Liver (tissue), 9 donors: ENCODE data around the gene LDLRAD3. TPM values are rescaled to one million over a fixed set of nuclear protein-coding genes. Genes with fewer than 3 reads are reported as not detected.

ENCODE experiments used
- DNase-seq: peaks from one replicate; pipeline ENCODE4 v3.0.0-alpha.2; 2017; ENCODE audit warnings: low spot score
- H3K27ac ChIP-seq, 2 donors: one replicate each; pipeline ENCODE4 v1.7.0; 2013; ENCODE audit warnings: inconsistent platforms in 2 of 2, low read length in 2 of 2, control low read depth in 1 of 2, low read depth in 1 of 2, mild to moderate bottlenecking in 1 of 2
- H3K27me3 ChIP-seq, 4 donors: one replicate each; pipeline versions ENCODE4 v1.6.1 to v1.7.0; 2013; ENCODE audit warnings: low read length in 3 of 4, inconsistent platforms in 1 of 4, mild to moderate bottlenecking in 1 of 4, moderate library complexity in 1 of 4; ENCODE audit not compliant: control insufficient read depth in 4 of 4, insufficient read depth in 4 of 4
- H3K36me3 ChIP-seq, 4 donors: one replicate each; pipeline versions ENCODE4 v1.6.1 to v1.7.0; 2013; ENCODE audit warnings: low read length in 3 of 4, mild to moderate bottlenecking in 3 of 4, low read depth in 1 of 4, moderate library complexity in 1 of 4; ENCODE audit not compliant: control insufficient read depth in 4 of 4, insufficient read depth in 3 of 4
- H3K4me1 ChIP-seq, 4 donors: one replicate each; pipeline versions ENCODE4 v1.6.1 to v1.7.0; 2013; ENCODE audit warnings: low read length in 3 of 4, mild to moderate bottlenecking in 3 of 4, moderate library complexity in 1 of 4; ENCODE audit not compliant: control insufficient read depth in 4 of 4, insufficient read depth in 4 of 4
- H3K4me3 ChIP-seq, 3 donors: one replicate each; pipeline versions ENCODE4 v1.6.1 to v1.7.0; 2013; ENCODE audit warnings: low read length in 3 of 3, control low read depth in 1 of 3, low read depth in 1 of 3, mild to moderate bottlenecking in 1 of 3
- H3K9ac ChIP-seq, 2 donors: one replicate each; pipeline ENCODE4 v1.7.0; 2013; ENCODE audit warnings: low read length in 2 of 2, mild to moderate bottlenecking in 2 of 2, moderate library complexity in 2 of 2, control low read depth in 1 of 2, low read depth in 1 of 2
- H3K9me3 ChIP-seq, 4 donors: one replicate each; pipeline versions ENCODE4 v1.6.1 to v1.7.0; 2013; ENCODE audit warnings: low read length in 3 of 4; ENCODE audit not compliant: control insufficient read depth in 4 of 4
- EGR1 ChIP-seq, 2 donors: IDR thresholded peaks; 2 replicates each; pipeline ENCODE4 v1.6.1; 2016 to 2018; ENCODE audit warnings: antibody characterized with exemption in 2 of 2, low read depth in 2 of 2
- FOXA1 ChIP-seq: IDR thresholded peaks from 2 replicates; pipeline ENCODE4 v1.6.1; 2016; ENCODE audit warnings: antibody characterized with exemption
- FOXA2 ChIP-seq: IDR thresholded peaks from 2 replicates; pipeline ENCODE4 v1.6.1; 2016; ENCODE audit warnings: antibody characterized with exemption
- GABPA ChIP-seq, 2 donors: IDR thresholded peaks in 1 of 2; conservative IDR thresholded peaks in 1 of 2; 2 replicates each; pipeline ENCODE4 v1.6.1; 2016; ENCODE audit warnings: antibody characterized with exemption in 2 of 2, mild to moderate bottlenecking in 1 of 2, moderate library complexity in 1 of 2
- HNF4A ChIP-seq, 2 donors: conservative IDR thresholded peaks; 2 replicates each; pipeline ENCODE4 v1.6.1; 2016; ENCODE audit warnings: antibody characterized with exemption in 2 of 2, mild to moderate bottlenecking in 2 of 2
- HNF4G ChIP-seq: IDR thresholded peaks from 2 replicates; pipeline ENCODE4 v1.6.1; 2016; ENCODE audit warnings: antibody characterized with exemption
- JUND ChIP-seq, 2 donors: IDR thresholded peaks; 2 replicates each; pipeline ENCODE4 v1.6.1; 2016; ENCODE audit warnings: antibody characterized with exemption in 2 of 2
- NR2F2 ChIP-seq: IDR thresholded peaks from 2 replicates; pipeline ENCODE4 v1.6.1; 2016; ENCODE audit warnings: antibody characterized with exemption
- RAD21 ChIP-seq, 2 donors: IDR thresholded peaks; 2 replicates each; pipeline ENCODE4 v1.6.1; 2016; ENCODE audit warnings: antibody characterized with exemption in 2 of 2, mild to moderate bottlenecking in 2 of 2
- RXRA ChIP-seq, 2 donors: IDR thresholded peaks; 2 replicates each; pipeline ENCODE4 v1.6.1; 2017 to 2018; ENCODE audit warnings: antibody characterized with exemption in 2 of 2, mild to moderate bottlenecking in 1 of 2
- SP1 ChIP-seq: IDR thresholded peaks from 2 replicates; pipeline ENCODE4 v1.6.1; 2018; ENCODE audit warnings: antibody characterized with exemption, mild to moderate bottlenecking
- TAF1 ChIP-seq: conservative IDR thresholded peaks from 2 replicates; pipeline ENCODE4 v1.6.1; 2016; ENCODE audit warnings: antibody characterized with exemption, mild to moderate bottlenecking
- YY1 ChIP-seq: IDR thresholded peaks from 2 replicates; pipeline ENCODE4 v1.6.1; 2016; ENCODE audit warnings: antibody characterized with exemption, mild to moderate bottlenecking
- WGBS: extraction: QIAGEN DNeasy Blood & Tissue Kit; methylation state at CpG from one replicate; pipeline ENCODE4 v1.1.7; 2013; 5-methylcytosine and 5-hydroxymethylcytosine counted together
- polyA plus RNA-seq, 2 donors: library from polyadenylated mRNA; stranded (reverse) in 1 of 2; unstranded in 1 of 2; fragments of 200-250 nt in 1 of 2; fragments of >200 nt in 1 of 2; fragmentation: Nextera tagmentation in 1 of 2; extraction: Ambion mirVana in 1 of 2; gene quantifications; one replicate each; pipeline versions ENCODE4 v1.2.1 to v1.2.3, GENCODE V29; 2013 to 2015
- total RNA-seq, 2 donors: library from RNA; depleted of rRNA; stranded (reverse); fragments of >200 nt; gene quantifications; one replicate each; pipeline ENCODE4 v1.2.3, GENCODE V29; 2014
- TF ChIP-seq, protein P1 (sequence below): IDR thresholded peaks from 2 replicates; pipeline ENCODE4 v1.6.1; 2016; ENCODE audit warnings: antibody characterized with exemption, mild to moderate bottlenecking
- TF ChIP-seq, protein P2 (sequence below): IDR thresholded peaks from 2 replicates; pipeline ENCODE4 v1.6.1; 2016; ENCODE audit warnings: antibody characterized with exemption
- TF ChIP-seq, protein P3 (sequence below): fragments of 150-350 bp; IDR thresholded peaks from 2 replicates; pipeline ENCODE4 v1.5.1; 2017; ENCODE audit warnings: improper control_type of control experiment, low read depth, low read length; ENCODE audit not compliant: missing input control
- TF ChIP-seq, protein P4 (sequence below): IDR thresholded peaks from 2 replicates; pipeline ENCODE4 v1.6.1; 2016; ENCODE audit warnings: antibody characterized with exemption
- TF ChIP-seq, protein P5 (sequence below): IDR thresholded peaks from 2 replicates; pipeline ENCODE4 v1.6.1; 2016; ENCODE audit warnings: antibody characterized with exemption
- donor health status: healthy.
- donor health status: healthy.
- donor health status: healthy.
- donor health status: healthy.
- donor health status: healthy.

The LDLRAD3 gene
- total and polyA plus RNA-seq, 4 donors, result 0.75 to 1.3 (median 0.93) TPM

DNA sequence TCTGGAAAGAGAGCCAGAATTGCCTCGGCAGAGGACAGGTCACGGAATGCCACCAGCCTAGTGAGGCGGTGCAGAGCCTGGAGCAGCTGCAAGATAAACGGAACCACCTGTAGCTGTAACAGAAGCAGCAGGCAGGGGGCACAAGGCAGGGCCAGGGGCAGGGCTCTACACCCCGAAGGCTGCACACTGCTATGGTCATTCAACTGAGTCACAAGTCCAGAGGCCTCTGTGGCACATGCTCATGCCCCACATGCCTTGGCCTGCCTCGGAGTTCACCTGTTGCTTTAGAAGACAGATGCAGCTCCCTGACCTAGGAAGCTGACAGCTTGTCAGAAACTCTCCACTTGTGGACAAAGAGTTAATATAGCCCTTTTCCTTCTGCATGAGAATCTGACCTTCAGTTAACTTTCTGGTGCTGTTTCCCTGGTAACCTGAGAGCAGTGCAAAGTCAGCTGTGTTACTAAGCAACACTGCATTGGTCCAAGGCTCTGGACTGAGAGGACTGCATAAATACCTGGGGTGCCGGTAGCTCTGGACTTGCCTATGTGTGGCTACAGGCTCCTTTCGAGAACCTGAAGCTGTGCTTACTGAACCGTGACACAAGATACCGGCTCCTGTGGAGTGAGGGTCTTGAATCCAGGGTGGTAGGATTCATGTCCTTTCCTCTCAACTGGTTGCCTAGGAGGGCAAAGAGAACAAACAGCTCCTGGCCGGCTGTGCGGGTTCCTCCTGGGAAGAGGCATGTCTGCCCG, 334.8 kb downstream of the LDLRAD3 start:
- H3K27ac ChIP-seq, result no peak overlapping the region
- no peak overlapping the region for H3K4me3 ChIP-seq
- no peak overlapping the region for H3K9ac ChIP-seq
- peaks cover 0 to 2% (median 0%) of the 10 kb centered on the region in 4 donors for H3K4me1 ChIP-seq
- no peak for DNase-seq
- TF ChIP-seq, protein P1, sequence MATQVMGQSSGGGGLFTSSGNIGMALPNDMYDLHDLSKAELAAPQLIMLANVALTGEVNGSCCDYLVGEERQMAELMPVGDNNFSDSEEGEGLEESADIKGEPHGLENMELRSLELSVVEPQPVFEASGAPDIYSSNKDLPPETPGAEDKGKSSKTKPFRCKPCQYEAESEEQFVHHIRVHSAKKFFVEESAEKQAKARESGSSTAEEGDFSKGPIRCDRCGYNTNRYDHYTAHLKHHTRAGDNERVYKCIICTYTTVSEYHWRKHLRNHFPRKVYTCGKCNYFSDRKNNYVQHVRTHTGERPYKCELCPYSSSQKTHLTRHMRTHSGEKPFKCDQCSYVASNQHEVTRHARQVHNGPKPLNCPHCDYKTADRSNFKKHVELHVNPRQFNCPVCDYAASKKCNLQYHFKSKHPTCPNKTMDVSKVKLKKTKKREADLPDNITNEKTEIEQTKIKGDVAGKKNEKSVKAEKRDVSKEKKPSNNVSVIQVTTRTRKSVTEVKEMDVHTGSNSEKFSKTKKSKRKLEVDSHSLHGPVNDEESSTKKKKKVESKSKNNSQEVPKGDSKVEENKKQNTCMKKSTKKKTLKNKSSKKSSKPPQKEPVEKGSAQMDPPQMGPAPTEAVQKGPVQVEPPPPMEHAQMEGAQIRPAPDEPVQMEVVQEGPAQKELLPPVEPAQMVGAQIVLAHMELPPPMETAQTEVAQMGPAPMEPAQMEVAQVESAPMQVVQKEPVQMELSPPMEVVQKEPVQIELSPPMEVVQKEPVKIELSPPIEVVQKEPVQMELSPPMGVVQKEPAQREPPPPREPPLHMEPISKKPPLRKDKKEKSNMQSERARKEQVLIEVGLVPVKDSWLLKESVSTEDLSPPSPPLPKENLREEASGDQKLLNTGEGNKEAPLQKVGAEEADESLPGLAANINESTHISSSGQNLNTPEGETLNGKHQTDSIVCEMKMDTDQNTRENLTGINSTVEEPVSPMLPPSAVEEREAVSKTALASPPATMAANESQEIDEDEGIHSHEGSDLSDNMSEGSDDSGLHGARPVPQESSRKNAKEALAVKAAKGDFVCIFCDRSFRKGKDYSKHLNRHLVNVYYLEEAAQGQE, result no peak
- no peak for TF ChIP-seq JUND (IDR thresholded peaks at IDR 0.05)
- no peak for TF ChIP-seq TAF1
- no peak for TF ChIP-seq GABPA (IDR thresholded peaks at IDR 0.05 in 1 of 2, conservative IDR thresholded peaks at IDR 0.05 in 1 of 2)
- no peak for TF ChIP-seq RXRA (IDR thresholded peaks at IDR 0.05)
- TF ChIP-seq EGR1 (IDR thresholded peaks at IDR 0.05; ENCODE audit: low read depth in 2 of 2), result no peak
- no peak for TF ChIP-seq SP1
- TF ChIP-seq, protein P2, sequence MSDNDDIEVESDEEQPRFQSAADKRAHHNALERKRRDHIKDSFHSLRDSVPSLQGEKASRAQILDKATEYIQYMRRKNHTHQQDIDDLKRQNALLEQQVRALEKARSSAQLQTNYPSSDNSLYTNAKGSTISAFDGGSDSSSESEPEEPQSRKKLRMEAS, result no peak
- TF ChIP-seq NR2F2, result no peak
- no peak for TF ChIP-seq YY1
- no peak for TF ChIP-seq FOXA2
- TF ChIP-seq HNF4A (conservative IDR thresholded peaks at IDR 0.05), result no peak
- TF ChIP-seq, protein P3, sequence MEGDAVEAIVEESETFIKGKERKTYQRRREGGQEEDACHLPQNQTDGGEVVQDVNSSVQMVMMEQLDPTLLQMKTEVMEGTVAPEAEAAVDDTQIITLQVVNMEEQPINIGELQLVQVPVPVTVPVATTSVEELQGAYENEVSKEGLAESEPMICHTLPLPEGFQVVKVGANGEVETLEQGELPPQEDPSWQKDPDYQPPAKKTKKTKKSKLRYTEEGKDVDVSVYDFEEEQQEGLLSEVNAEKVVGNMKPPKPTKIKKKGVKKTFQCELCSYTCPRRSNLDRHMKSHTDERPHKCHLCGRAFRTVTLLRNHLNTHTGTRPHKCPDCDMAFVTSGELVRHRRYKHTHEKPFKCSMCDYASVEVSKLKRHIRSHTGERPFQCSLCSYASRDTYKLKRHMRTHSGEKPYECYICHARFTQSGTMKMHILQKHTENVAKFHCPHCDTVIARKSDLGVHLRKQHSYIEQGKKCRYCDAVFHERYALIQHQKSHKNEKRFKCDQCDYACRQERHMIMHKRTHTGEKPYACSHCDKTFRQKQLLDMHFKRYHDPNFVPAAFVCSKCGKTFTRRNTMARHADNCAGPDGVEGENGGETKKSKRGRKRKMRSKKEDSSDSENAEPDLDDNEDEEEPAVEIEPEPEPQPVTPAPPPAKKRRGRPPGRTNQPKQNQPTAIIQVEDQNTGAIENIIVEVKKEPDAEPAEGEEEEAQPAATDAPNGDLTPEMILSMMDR, result no peak
- TF ChIP-seq, protein P4, sequence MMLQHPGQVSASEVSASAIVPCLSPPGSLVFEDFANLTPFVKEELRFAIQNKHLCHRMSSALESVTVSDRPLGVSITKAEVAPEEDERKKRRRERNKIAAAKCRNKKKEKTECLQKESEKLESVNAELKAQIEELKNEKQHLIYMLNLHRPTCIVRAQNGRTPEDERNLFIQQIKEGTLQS, result no peak
- TF ChIP-seq RAD21 (IDR thresholded peaks at IDR 0.05), result no peak
- TF ChIP-seq HNF4G, result no peak
- TF ChIP-seq, protein P5, sequence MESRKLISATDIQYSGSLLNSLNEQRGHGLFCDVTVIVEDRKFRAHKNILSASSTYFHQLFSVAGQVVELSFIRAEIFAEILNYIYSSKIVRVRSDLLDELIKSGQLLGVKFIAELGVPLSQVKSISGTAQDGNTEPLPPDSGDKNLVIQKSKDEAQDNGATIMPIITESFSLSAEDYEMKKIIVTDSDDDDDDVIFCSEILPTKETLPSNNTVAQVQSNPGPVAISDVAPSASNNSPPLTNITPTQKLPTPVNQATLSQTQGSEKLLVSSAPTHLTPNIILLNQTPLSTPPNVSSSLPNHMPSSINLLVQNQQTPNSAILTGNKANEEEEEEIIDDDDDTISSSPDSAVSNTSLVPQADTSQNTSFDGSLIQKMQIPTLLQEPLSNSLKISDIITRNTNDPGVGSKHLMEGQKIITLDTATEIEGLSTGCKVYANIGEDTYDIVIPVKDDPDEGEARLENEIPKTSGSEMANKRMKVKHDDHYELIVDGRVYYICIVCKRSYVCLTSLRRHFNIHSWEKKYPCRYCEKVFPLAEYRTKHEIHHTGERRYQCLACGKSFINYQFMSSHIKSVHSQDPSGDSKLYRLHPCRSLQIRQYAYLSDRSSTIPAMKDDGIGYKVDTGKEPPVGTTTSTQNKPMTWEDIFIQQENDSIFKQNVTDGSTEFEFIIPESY, result no peak
- TF ChIP-seq FOXA1, result no peak
- 93% methylated on average over 13 of the region's 13 CpGs for WGBS
- H3K9me3 ChIP-seq, result no peaks in the 10 kb centered on the region
- H3K27me3 ChIP-seq, result no peaks in the 10 kb centered on the region
- H3K36me3 ChIP-seq, result peaks cover 6 to 30% (median 22%) of the 10 kb centered on the region in 4 donors
